Cerebellar nuclear complex (tissue), 1 donor: Measurements from ENCODE around the gene FBXL22.

Experiments
- DNase-seq, 2 experiments: peaks; one replicate each; lab custom pipeline; 2025; lab: John Stamatoyannopoulos, UW

The FBXL22 gene

GRCh38 chr15:63593705-63594671, 3.2 kb upstream of the FBXL22 start:
- DNase-seq, result no peak

- DNase-seq, result no peak
Observed at GRCh38 chr15:63595065-63595464, 2.1 kb upstream of the FBXL22 start.

GRCh38 chr15:63595688-63596087, 1.5 kb upstream of the FBXL22 start:
- no peak for DNase-seq

- no peak for DNase-seq
Observed at GRCh38 chr15:63596676-63597037, 530 bp upstream of the FBXL22 start.

GRCh38 chr15:63597821-63598220, 634 bp downstream of the FBXL22 start:
- no peak for DNase-seq

GRCh38 chr15:63598473-63599400, 1.6 kb downstream of the FBXL22 start:
- DNase-seq, result no peak

GRCh38 chr15:63599401-63600000, 2.3 kb downstream of the FBXL22 start:
- no peak for DNase-seq

- DNase-seq, result no peak
Observed at GRCh38 chr15:63600001-63600615, 2.9 kb downstream of the FBXL22 start.

- DNase-seq, result peak in 1 of 2 experiments; percentile 40
Observed at GRCh38 chr15:63600616-63601025, 3.4 kb downstream of the FBXL22 start.

GRCh38 chr15:63601026-63601703, 4.0 kb downstream of the FBXL22 start:
- no peak for DNase-seq

- no peak for DNase-seq
Observed at GRCh38 chr15:63601704-63602185, 4.6 kb downstream of the FBXL22 start.

GRCh38 chr15:63602595-63602994, 5.4 kb downstream of the FBXL22 start:
- DNase-seq, result no peak

- no peak for DNase-seq
Observed at GRCh38 chr15:63603516-63603915, 6.3 kb downstream of the FBXL22 start.

- no peak for DNase-seq
Observed at GRCh38 chr15:63604281-63604680, 7.1 kb downstream of the FBXL22 start.

GRCh38 chr15:63605036-63605435, 7.8 kb downstream of the FBXL22 start:
- no peak for DNase-seq

GRCh38 chr15:63605816-63606215, 8.6 kb downstream of the FBXL22 start:
- DNase-seq, result no peak

GRCh38 chr15:63606308-63606707, 9.1 kb downstream of the FBXL22 start:
- no peak for DNase-seq

- DNase-seq, result no peak
Observed at GRCh38 chr15:63608989-63609388, 11.8 kb downstream of the FBXL22 start.

GRCh38 chr15:63609448-63609847, 12.3 kb downstream of the FBXL22 start:
- no peak for DNase-seq

- peak; percentile 51 to 78 for DNase-seq
Observed at GRCh38 chr15:63610209-63610841, 13.1 kb downstream of the FBXL22 start.

GRCh38 chr15:63611177-63611576, 14.0 kb downstream of the FBXL22 start:
- no peak for DNase-seq
